ENCODE data around the gene GMEB2. TPM values are rescaled to one million over a fixed set of nuclear protein-coding genes. Genes with fewer than 3 reads are reported as not detected.
A peak's percentile ranks its signal among the peaks of the same experiment; 100 is the strongest.
"Not testable (repeated sequence)": the region's sequence is repeated elsewhere in the genome, so short reads cannot be mapped to it uniquely, and the experiment has no call there.

GMEB2 gene
- total RNA-seq, 1 donor from 2014 or later, result 5.9 TPM

GRCh38 chr20:63641792-63642523, 15.1 kb upstream of the GMEB2 start:
- peak; percentile 93 for DNase-seq
- intact Hi-C loops (cut with micrococcal nuclease), result no loop called here
- ATAC-seq, result peak; percentile 89

GRCh38 chr20:63641146-63641791, 14.4 kb upstream of the GMEB2 start:
- DNase-seq (peak; percentile 62), ATAC-seq (peak; percentile 30)
- intact Hi-C loops (cut with micrococcal nuclease), result no loop called here

DNA sequence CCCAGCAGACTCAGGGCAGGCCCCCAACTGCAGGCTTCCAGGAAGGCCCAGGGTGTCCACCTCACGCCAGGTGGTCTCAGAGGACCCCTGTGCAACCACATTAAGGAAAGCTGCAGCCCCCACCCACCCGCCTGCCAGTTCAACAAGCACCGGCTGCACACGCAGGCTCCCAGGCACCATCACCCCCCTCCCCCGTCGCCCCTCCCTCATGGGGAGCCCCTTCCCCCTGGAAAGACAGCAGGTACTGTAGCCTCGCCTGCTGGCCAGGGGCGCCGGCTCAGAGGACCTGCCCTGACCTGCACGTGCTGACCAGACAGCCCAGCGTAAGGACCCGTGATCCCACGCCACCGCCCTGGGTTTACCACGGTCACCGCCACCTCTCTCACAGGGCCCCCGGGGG, 13.8 kb upstream of the GMEB2 start:
- ATAC-seq; DNase-seq; intact Hi-C loops (cut with micrococcal nuclease): not testable (repeated sequence)

DNA sequence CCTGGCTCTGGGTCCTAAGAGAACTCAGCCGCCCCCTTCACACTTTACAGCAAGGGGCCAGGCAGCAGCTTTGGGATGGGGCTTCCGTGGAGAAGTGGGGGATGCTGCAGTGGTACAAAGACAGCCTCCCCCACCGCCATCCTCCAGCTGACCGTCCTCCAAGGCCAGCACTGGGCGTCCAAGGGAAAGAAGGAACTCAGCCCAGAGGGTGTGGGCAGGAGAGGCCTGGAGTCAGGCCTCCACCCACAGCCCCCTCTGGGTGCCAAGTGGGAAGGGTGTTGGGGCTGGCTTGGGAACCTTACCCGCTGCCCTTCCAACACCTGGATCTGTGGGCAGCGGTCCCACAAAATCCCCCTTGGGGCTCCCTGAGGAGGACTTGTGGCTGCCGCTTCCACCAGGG, 13.2 kb upstream of the GMEB2 start:
- ATAC-seq (peak; percentile 13), DNase-seq (no peak)
- intact Hi-C loops (cut with micrococcal nuclease), result no loop called here

DNA sequence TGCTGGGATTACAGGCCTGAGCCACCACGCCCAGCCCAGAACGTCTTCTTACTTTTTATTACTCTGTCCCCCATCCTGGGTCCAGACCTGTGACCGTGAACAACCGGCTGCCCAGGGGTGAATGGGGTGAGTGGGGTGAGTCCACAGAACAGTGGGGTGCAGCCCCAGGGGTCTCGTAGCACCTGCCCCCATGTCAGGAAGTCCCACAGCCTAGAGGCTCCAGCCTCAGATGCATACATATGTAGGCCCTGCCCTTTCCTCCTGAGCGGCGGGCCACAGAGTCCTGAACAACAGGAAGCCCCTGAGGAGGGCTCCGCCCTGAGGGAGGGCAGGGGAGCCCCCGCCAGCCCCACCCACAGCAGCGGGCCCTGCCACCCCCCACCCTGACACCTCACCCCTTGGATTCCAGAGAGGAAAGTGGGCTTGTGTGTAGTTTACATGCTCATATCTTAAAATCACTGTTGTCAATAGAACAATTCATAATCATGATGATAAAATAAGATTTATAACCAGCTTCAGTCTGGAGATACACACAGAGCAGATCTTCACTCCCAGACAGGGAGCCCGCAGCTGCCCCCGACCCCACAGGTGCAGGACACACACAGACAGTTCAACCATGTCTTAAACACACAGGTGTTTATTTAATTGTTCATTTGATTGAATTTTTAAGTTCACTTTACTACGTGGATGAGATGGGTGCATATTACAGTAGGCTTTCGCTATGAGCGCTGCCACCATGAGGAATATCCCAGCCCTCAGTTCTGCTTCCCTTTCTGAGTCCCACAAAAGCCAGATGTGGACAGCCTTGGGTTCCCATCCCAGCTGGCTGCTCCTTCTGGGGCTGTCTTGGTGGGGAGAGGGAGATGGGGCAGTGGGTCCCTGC, 12.4 kb upstream of the GMEB2 start:
- peak; percentile 75 for DNase-seq

DNA sequence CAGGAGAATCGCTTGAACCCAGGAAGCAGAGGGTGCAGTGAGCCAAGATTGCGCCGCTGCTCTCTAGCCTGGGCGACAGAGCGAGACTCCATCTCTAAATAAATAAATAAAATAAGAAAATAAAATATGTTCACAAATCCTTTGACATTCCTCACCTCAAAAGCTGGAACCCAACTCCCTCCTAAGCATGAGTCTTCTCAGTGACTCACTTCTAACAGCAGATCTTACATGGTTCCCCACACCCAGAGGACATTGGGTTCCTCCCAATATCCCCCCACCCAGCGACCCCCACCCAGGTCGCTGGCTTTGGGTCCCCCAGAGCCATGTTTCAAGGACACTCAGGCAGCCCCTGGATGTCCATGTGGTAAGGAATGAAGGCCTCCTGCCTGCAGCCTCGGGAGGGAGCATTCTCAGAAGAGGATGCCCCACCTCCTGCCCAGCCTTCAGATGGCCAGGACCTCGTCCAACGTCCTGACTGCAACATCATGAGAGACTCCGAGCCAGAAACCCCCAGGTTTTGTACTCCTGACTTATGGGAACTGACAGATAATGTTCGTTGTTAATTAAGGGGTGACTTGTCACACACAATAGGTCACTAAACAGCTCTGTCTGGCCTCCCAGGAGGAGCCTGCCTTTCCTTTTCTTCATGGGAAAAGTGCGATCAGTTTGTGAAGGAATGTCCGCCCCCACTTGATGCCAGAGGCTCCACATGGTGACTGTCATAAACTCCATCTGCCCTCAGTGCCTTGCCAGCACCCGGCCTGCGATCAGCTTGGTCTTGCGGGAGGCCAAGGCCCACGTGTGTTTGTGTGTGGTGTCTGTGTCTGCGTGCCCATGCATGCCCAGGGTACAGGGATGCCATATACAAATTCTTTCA, 10.1 kb upstream of the GMEB2 start:
- DNase-seq (no peak), ATAC-seq (no peak)
- intact Hi-C loops (cut with micrococcal nuclease), result no loop called here

More for the DNA sequence above, 12.4 kb upstream of the GMEB2 start:
- ATAC-seq, result peak; percentile 23
- intact Hi-C loops (cut with micrococcal nuclease), result no loop called here

DNA sequence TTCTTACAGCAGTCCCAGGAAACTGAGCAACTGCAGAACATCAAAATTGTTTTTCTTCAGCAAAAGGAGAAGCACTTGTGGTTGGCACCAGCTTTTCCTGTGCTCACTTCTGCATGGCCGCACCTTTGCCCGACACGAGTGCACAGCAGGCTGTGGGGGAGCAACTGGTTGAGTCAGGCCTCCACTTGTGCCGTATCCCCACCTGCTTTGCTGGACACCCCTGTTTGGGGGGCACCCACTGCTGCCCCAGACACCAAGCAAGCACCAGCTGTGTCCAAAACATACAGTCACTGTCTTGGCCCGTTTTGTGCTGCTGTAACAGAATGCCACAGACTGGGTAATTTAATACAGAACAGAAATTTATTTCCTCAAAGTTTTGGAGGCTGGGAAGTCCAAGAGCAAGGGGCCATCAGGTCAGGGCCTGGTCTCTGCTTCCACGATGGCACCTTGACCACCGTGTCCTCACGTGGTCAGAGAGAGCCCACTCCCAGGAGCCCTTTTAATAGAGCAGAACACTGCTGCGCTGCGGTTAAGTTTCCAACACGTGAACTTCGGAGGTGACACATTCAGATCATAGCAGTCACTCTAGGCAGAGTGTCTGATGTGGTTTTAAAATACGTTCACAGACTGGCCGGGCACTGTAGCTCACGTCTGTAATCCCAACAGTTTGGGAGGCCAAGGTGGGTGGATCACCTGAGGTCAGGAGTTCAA, 8.7 kb upstream of the GMEB2 start:
- no peak for DNase-seq
- ATAC-seq, result no peak
- intact Hi-C loops (cut with micrococcal nuclease), result no loop called here

DNA sequence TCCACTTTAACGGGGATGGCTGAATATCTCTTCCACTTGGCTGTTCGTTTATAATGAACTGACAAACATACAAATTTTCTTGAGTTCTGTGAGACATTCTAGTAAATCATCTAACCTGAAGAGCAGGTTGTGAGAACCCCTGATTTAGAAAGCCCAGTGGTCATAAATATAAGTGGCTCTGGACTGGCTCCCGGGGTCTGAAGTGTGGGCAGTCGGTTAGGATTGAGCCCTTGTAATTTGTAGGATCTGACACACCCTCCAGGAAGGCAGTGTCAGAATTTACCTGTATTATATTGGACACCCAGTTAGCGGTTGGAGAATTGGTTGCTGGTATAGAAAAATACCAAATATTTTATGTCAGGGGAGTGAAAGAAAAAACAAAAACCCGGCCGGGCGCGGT, 6.8 kb upstream of the GMEB2 start:
- DNase-seq (no peak), ATAC-seq (no peak)
- intact Hi-C loops (cut with micrococcal nuclease), result no loop called here

GRCh38 chr20:63631426-63631825, 4.5 kb upstream of the GMEB2 start:
- ATAC-seq; DNase-seq; intact Hi-C loops (cut with micrococcal nuclease): not testable (repeated sequence)

- ATAC-seq; DNase-seq; intact Hi-C loops (cut with micrococcal nuclease): not testable (repeated sequence)
These were observed 4.1 kb upstream of the GMEB2 start for GRCh38 chr20:63630956-63631355.

DNA sequence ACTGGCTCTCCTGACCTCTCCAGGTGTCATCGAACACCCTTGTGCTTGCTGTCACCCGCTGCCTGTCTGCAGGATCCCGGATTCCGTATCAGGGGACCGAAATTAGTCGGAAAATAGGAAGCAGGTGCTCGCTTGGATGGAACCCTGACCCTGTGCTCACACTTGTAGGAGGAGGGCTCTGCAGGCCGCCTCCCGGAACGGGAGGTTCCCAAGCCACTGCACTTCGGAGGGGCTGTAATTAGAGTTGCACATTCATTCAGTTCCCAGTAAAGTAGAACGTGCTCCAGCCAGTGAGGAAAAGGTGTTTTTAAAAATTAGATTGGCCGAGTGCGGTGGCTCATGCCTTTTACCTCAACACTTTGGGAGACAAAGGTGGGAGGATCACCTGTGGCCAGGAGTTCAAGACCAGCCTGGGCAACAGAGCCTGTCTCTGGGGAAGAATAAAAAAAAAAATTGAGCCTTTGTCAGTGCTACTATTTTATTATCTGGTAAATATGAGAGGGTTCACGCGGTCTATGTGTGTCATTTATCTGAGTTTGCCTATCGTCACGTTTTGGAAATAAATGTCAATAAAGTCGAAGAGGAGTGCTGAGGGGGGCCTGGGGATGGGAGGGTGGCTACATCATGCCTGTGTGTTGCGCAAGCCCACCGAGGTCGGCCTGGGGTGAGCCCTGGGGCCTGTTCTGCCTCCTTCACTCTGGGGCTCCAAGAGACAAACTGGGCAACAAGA, 1.5 kb upstream of the GMEB2 start:
- ATAC-seq (peak; percentile 55), DNase-seq (peak; percentile 74)
- intact Hi-C loops (cut with micrococcal nuclease), result no loop called here

DNA sequence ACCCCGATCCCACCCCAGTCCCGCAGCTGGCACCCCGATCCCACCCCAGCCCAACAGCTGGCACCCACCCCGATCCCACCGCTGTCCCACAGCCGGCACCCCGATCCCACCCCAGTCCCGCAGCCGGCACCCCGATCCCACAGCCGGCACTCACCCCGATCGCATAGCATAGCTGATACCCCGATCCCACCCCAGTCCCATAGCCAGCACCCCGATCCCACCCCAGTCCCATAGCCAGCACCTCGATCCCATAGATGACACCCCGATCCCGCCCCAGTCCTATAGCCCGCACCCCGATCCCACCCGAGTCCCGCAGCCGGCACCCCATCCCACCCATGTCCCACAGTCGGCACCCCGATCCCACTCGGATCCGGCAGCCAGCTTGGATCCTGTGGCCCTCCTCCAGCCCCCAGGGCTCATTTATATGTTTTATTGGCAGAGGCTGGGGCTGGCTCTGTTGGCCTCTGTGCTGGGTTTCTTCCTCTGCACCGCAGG, 897 bp upstream of the GMEB2 start:
- peak; percentile 45 for DNase-seq
- peak; percentile 7 for ATAC-seq
- intact Hi-C loops (cut with micrococcal nuclease), result no loop called here

- intact Hi-C loops (cut with micrococcal nuclease), result no loop called here
- DNase-seq, result peak; percentile 97
- peak; percentile 93 for ATAC-seq
These were observed 339 bp upstream of the GMEB2 start for GRCh38 chr20:63627129-63627750.

- peak; percentile 1 for ATAC-seq
- peak; percentile 44 for DNase-seq
- intact Hi-C loops (cut with micrococcal nuclease), result no loop called here
These were observed 1.0 kb downstream of the GMEB2 start for GRCh38 chr20:63625771-63626423.

- ATAC-seq, result no peak
- intact Hi-C loops (cut with micrococcal nuclease), result no loop called here
- DNase-seq, result peak; percentile 13
These were observed 2.4 kb downstream of the GMEB2 start for GRCh38 chr20:63624486-63624885.

- intact Hi-C loops (cut with micrococcal nuclease), result no loop called here
- peak; percentile 6 for DNase-seq
- no peak for ATAC-seq
These were observed 4.2 kb downstream of the GMEB2 start for GRCh38 chr20:63622732-63623131.

- DNase-seq (peak; percentile 7), ATAC-seq (no peak)
- intact Hi-C loops (cut with micrococcal nuclease), result no loop called here
These were observed 4.8 kb downstream of the GMEB2 start for GRCh38 chr20:63622096-63622495.

All from left ventricle myocardium superior (tissue), 1 donor.